Endothelial cell (in vitro differentiated cells): ENCODE data around the gene NRSN2. TPM values are rescaled to one million over a fixed set of nuclear protein-coding genes. Genes with fewer than 3 reads are reported as not detected.

Experiments used
- DNase-seq: peaks from one replicate; pipeline ENCODE4 v3.0.0; 2021; ENCODE audit warnings: low spot score
- H3K27ac Mint-ChIP-seq: one replicate; pipeline ENCODE4 v1.8.0; 2021; ENCODE audit warnings: mixed read lengths, inconsistent platforms; ENCODE audit not compliant: unreplicated experiment
- H3K27me3 Mint-ChIP-seq: one replicate; pipeline ENCODE4 v1.8.0; 2021; ENCODE audit warnings: mild to moderate bottlenecking, moderate library complexity, mixed read lengths, inconsistent platforms; ENCODE audit not compliant: unreplicated experiment
- H3K36me3 Mint-ChIP-seq: one replicate; pipeline ENCODE4 v1.8.0; 2021; ENCODE audit warnings: mild to moderate bottlenecking, low read depth, mixed read lengths, inconsistent platforms; ENCODE audit not compliant: unreplicated experiment
- H3K4me1 Mint-ChIP-seq: one replicate; pipeline ENCODE4 v1.8.0; 2021; ENCODE audit warnings: mild to moderate bottlenecking, mixed read lengths, inconsistent platforms; ENCODE audit not compliant: unreplicated experiment
- H3K4me3 Mint-ChIP-seq: one replicate; pipeline ENCODE4 v1.8.0; 2021; ENCODE audit warnings: mild to moderate bottlenecking, mixed read lengths, inconsistent platforms; ENCODE audit not compliant: unreplicated experiment
- H3K9me3 Mint-ChIP-seq: one replicate; pipeline ENCODE4 v1.8.0; 2021; ENCODE audit warnings: mixed read lengths, inconsistent platforms; ENCODE audit not compliant: unreplicated experiment
- CTCF ChIP-seq: fragments of 200-600 bp; sonication (generic); IDR thresholded peaks from one replicate; pipeline ENCODE4 v1.5.0; 2021; ENCODE audit warnings: antibody characterized with exemption; ENCODE audit not compliant: unreplicated experiment
- total RNA-seq: library from RNA; stranded (reverse); fragmentation: NEBNext Ultra II Directional; extraction: Animal tissue kit (Norgen Biotek cat#: 25700); gene quantifications from one replicate; pipeline ENCODE4 v1.2.1, GENCODE V29; 2021; ENCODE audit not compliant: unreplicated experiment

The NRSN2 gene
- total RNA-seq, 1 donor from 2014 or later: 43.2 TPM

DNA sequence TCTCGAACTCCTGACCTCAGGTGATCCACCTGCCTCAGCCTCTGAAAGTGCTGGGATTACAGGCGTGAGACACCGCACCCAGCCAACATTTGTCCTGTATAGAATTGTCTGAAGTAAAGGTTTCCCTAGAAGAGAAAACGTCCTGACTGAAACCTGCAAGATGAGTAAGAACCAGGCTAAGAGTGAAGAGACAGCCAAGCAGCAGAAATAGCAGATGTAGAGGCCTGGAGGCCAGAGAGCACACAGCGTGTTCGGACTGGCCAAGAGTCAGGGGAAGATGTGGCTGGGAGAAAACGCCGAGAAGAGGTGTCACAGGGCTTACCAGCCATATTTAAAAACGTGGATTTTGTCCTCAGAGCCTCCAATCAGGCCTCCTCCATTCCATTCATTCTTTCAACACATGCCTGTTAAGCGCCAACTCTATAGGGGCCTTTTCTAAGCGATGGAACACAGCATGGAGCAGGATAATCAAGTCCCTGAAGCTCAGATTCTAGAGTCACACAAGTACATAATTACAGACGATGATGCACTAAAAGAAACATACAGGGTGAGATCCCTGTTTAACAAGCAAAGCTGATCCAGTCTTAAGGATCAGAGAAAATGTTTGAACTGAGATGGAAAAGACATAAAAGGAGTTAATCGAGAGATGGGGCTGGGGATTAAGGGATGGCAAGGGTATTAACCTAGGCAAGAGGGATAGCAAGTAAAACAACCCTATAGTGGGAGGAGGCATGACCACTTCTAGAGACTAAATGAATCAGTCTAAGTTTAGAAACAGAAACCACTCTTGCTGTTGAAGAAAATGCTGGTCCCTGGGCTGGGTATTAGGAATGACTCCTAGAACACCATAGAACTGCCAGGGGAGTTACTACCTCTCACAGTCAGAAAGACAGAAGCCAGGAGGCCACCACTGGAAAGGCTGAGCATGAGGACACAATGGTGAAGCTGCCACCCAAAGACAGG lies 44.7 kb upstream of the NRSN2 start:
- TF ChIP-seq CTCF: no peak
- Mint-ChIP-seq H3K27ac (peak overlapping the region; percentile 97), H3K27me3 (peaks cover 13% of the 10 kb centered on the region), H3K9me3 (no peaks in the 10 kb centered on the region), H3K4me3 (no peak overlapping the region), H3K4me1 (peaks cover 45% of the 10 kb centered on the region), H3K36me3 (peaks cover 12% of the 10 kb centered on the region)
- no peak for DNase-seq

GRCh38 chr20:305745-306144 lies 41.2 kb upstream of the NRSN2 start:
- Mint-ChIP-seq H3K9me3 (no peaks in the 10 kb centered on the region), H3K36me3 (peaks cover 4% of the 10 kb centered on the region), H3K4me3 (no peak overlapping the region), H3K27ac (no peak overlapping the region), H3K4me1 (peaks cover 44% of the 10 kb centered on the region), H3K27me3 (peaks cover 8% of the 10 kb centered on the region)
- TF ChIP-seq CTCF: no peak
- DNase-seq: no peak

- no peak for DNase-seq
- Mint-ChIP-seq H3K36me3 (peaks cover 4% of the 10 kb centered on the region), H3K4me1 (peaks cover 25% of the 10 kb centered on the region), H3K9me3 (no peaks in the 10 kb centered on the region), H3K27me3 (peaks cover 7% of the 10 kb centered on the region), H3K4me3 (no peak overlapping the region), H3K27ac (peak overlapping the region; percentile 100)
- no peak for TF ChIP-seq CTCF
Measured at GRCh38 chr20:308427-309038, 38.4 kb upstream of the NRSN2 start.

DNA sequence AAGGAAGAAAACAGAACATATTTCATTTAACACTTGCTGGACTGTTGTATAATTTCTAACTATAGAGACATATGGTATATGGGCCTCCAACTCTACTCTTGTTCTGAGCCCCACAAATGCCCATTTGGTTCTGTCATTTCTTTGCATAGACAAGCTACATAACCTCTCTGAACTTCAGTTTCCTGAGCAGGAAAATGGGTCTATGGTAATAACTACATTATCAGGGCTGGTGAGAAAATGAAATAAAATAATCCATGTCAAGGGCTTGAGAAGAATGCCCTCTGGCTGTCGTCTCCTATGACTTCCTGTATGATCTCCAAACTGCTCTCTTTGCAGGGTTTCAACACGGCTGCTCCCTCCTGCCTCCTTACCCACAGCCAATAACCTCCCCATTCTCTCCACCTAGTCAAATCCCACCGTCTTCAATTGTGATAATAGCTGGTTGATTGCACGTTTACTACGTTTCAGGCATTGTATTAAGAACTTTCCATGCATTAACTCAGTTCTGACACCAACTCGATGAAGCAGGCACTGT lies 37.5 kb upstream of the NRSN2 start:
- Mint-ChIP-seq H3K4me3 (peak overlapping the region; percentile 88), H3K9me3 (no peaks in the 10 kb centered on the region), H3K27ac (peak overlapping the region; percentile 100), H3K27me3 (peaks cover 7% of the 10 kb centered on the region), H3K4me1 (peaks cover 24% of the 10 kb centered on the region), H3K36me3 (peaks cover 4% of the 10 kb centered on the region)
- no peak for DNase-seq
- TF ChIP-seq CTCF: no peak
